GM13976 (cell line): Measurements from ENCODE around the gene CCNL2.
"Not testable (repeated sequence)": the region's sequence is repeated elsewhere in the genome, so short reads cannot be mapped to it uniquely, and the experiment has no call there.

ENCODE experiments used
- DNase-seq: peaks from one replicate; pipeline ENCODE4 v3.0.0; 2012; ENCODE audit warnings: low spot score
- in situ Hi-C: fragments of 300-500 bp; cut with MboI; formaldehyde crosslinking; loops from one replicate; pipeline ENCODE4 v1.12.0; 2022; ENCODE audit warnings: low sequenced_read_pairs, mixed read lengths, inconsistent platforms; ENCODE audit not compliant: unreplicated experiment
- TF ChIP-seq, protein P1 (sequence below): IDR thresholded peaks from 2 replicates; pipeline ENCODE4 v1.5.1; 2012; ENCODE audit warnings: borderline replicate concordance, mild to moderate bottlenecking; ENCODE audit not compliant: insufficient read depth; ENCODE audit errors: extremely low read depth, missing control alignments, control extremely low read depth

CCNL2 gene

DNA sequence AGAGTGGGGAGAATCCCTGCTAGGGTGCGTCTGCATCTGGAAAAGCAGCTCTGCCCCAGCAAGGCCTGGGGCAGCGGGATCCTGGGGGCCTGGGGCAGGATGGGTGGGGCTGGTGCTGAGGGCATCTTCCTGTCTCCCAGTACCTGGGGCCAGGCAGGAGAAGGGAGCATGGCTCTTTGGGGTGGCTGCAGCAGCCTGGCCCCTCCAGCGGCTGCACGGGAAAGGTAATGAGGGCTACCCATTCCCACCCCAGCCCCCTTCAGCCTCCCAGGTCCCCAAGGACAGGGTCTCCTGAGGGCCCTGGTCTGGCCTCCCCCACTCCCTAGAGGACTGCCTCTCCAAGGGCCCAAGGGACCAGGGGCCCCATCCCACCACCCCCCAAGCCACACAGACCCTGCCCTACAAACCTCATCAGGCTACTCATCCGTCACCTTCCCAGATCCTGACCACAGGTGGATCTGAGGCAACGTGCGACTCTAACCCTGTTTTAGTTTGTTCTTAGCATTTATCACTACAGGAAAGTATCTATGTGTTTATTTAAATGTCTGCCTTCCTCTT, 22.9 kb upstream of the CCNL2 start:
- no peak for DNase-seq
- in situ Hi-C loops: no loop called here
- TF ChIP-seq, protein P1, sequence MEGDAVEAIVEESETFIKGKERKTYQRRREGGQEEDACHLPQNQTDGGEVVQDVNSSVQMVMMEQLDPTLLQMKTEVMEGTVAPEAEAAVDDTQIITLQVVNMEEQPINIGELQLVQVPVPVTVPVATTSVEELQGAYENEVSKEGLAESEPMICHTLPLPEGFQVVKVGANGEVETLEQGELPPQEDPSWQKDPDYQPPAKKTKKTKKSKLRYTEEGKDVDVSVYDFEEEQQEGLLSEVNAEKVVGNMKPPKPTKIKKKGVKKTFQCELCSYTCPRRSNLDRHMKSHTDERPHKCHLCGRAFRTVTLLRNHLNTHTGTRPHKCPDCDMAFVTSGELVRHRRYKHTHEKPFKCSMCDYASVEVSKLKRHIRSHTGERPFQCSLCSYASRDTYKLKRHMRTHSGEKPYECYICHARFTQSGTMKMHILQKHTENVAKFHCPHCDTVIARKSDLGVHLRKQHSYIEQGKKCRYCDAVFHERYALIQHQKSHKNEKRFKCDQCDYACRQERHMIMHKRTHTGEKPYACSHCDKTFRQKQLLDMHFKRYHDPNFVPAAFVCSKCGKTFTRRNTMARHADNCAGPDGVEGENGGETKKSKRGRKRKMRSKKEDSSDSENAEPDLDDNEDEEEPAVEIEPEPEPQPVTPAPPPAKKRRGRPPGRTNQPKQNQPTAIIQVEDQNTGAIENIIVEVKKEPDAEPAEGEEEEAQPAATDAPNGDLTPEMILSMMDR: no peak

DNA sequence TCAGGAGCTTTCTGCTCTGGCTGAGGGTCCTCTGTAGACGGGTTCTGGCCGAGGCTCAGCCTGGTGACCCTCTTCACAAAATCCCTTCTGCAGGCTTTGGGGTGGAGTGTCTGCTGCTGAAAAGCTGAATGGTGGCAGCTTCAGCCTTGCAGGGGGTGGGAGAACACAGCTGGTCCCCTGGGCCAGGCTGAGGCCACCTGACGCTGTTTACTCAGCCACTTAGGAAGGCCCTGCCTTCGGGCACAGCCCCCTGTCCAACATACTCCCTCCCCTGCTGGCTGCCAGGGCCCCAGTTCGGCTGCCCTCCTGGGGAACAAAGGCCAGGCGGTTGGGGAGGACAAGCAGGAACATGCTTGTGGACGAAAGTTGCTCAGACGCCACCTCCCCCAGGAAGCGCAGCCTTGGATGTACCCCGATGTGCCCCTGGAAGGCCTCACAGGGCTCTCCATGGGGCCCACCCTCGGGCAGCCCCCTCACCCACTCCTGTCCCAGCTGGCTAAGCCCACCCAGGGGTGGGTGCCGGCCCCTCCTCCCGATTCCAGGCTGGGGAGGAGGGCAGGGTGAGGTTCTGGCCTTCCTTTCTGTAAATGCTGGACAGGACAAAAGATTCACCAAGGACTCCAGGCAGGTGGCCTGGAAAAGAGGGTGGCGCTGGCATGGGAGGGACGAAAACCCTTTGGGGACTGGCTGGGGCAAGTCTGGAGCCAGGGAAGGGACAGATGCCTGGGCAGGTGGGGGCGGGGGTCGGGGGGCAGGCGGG, 22.2 kb upstream of the CCNL2 start, which contains the start of gene ANKRD65:
Gene ANKRD65 (minus strand): TSS at position 130 of the 760 bp plus-strand sequence. CDS start 271 bp downstream, outside the sequence.
- TF ChIP-seq, protein P1: no peak
- in situ Hi-C loops: no loop called here
- DNase-seq: no peak

DNA sequence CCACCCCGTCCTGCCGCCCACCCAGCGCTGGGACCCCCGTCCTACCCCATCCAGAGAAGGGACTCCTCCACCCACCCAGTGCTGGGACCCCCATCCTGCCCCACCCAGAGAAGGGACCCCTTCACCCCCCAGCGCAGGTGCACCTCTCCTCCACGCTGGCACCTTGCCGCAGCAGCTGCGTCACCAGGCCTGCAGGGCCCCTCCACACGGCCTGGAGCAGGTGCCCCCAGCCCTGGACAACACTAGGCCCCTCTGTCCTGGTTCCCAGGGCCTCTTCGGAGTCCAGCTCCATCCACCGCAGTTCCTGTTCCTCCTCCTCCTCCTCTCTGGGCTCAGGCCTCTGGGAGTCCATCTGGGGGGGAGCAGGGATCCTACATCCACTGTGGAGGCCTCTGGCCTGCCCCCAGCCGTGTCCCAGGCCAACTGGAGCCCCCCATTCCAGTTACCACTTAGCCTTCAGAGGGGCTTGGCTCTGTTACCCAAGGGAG, 21.6 kb upstream of the CCNL2 start:
- no peak for DNase-seq
- in situ Hi-C loops: no loop called here
- TF ChIP-seq, protein P1: no peak

DNA sequence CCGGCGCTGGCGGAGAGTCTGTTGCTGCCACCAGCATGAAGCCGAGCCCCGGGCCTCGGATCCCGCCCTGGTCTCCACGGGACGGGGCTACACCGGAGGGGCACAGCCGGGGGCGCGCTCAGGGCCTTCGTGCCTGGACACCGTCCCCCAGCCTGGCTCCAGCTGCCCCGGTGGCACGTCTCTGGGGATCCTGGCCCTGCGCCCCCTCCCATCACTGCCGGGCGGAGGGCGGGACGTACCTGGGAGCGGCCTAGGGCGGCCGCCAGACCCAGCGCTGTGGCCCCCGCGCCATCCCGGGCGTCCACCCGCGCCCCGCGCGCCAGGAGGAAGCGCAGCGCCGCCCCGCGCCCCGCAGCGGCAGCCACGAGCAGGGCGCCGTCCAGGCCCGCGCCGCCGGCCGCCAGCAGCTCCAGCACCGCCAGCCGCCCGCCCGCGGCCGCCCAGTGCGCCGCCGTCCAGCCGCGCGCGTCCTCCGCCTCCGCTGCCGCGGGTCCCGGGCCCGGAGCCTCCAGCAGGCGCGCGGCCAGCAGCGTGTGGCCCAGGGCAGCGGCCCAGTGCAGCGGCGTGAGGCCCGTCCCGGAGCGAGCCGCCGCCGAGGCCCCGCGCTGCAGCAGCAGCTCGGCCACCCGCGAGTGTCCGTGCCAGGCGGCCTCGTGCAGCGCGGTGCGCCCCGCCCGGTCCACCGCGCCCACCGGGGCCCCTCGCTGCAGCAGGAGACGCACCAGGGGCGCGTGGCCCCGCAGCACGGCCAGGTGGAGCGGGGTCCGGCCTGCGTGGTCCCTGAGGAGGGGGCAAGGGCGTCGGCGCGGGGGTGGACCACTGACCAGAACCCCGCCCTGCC, 20.9 kb upstream of the CCNL2 start:
- in situ Hi-C loops: no loop called here
- TF ChIP-seq, protein P1: no peak
- DNase-seq: no peak

DNA sequence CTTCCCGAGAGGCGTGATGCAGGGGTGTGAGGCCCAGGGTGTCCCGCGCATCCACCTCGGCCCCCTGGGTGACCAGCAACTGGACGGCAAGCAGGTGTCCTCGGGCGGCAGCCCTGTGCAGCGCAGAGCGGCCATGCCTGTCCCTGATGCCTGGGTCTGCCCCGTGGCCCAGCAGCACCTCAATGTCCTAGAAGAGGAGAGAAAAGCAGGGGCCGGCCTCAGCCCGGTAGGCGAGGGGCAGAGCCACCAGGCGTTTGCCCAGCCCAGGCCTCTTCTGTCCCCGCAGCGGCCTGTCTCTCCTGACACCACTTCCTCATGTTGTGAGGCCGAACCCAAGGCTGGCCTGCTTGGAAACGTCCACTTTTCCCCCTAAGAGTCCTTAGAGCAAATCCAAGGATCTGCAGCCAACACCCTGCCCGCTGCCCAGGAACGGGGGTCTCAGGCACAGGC, 20.3 kb upstream of the CCNL2 start:
- TF ChIP-seq, protein P1: no peak
- no peak for DNase-seq
- in situ Hi-C loops: no loop called here

DNA sequence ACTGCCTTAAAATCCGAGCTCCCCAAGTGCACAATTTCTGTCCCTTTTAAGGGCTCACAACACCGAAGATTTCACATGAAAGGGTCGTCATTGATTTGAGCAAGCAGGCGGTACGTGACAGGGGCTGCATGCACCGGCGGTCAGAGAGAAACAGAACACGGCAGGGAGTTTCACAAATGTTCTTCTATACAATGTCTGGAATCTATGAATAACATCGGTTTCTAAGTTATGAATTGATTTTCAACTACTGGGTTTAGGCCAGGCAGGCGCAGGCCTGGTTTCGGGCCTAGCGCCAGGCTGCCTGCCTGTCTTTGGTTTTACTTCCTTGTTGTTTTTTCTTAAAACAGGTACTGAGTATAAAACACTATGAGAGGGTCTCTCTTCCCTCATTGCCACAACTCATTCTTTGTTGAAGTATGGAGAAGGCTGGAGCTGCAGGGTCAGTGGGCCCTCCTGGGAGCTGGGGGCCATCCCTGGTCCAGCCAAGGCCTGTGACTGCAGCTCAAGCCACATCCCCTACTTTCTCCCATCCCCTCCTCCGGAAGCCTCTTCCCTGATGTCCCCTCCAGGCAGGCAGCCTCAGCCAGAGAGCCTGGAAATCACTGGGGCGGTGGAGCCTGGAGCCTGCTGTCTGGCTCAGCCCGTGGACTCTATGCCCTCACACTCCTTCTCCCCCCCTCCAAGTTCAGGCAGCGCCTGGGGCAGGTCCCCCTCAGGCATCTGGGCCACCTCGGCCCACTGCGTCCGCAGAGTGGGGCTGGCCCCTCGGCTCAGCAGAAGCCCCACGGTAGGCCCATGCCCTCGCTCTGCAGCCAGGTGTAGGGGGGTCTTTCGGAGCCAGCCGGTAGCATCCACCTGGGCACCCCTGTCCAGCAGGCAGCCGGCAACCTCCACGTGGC, 19.6 kb upstream of the CCNL2 start:
- in situ Hi-C loops: no loop called here
- peak; percentile 47 for DNase-seq
- TF ChIP-seq, protein P1: no peak

DNA sequence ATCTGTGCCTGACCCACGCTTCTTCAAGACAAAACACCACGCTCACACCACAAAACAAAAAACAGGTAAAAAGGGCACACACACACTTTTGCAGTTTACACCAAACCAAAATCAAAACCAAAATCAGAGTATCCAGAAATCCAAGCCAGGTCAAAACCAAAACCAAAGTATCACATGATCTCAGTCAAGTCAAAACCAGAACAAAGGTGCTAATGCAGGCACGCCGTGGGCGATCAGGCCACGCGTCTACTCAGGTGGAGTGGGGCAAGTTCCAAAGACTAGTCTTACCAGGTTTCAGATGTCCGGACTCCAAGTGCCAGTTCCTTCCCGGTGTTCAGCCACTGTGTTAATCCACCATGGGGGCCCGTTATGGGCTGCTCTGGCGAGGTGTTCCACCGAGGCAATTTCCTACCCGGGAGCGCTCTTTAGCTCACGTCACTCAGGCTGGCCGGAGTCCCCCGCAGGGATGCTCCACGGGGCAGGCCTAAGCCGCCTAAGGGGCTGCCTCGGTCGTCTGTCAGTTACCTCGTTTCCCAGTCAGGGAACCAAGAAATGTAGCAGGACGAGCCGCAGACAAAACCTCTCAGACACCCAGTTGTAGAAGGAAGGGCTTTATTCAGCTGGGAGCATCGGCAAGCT, 18.8 kb upstream of the CCNL2 start:
- in situ Hi-C loops: not testable (repeated sequence)
- peak; percentile 50 for DNase-seq

DNA sequence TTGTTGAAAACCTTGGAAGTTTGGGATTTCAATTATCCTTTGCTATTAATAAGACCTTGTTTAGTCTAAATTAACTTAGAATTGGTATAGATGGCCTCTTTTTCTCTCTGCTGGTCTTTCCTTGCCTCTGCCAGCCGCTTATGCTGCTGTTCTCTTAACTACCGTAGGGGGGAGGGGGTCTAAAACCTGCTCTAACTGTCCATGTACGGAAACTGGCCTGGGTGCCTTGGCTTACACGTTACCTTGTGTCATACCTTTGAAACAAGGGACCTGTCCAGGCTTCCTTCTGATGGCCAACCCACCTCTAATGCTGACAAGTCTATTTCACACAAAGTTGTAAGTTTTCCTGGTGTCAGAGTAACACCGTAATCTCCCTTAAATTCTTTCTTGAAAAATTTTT, 18.3 kb upstream of the CCNL2 start:
- DNase-seq, in situ Hi-C loops: not testable (repeated sequence)
